SK-N-SH treated with all-trans-retinoic acid at 6 μM for 48 hours (cell line): Measurements from ENCODE around the gene LRMDA.

Experiments used
- ATAC-seq: fragments of 200-7000 bp; cut with Tn5 transposase; 3 replicates; pipeline ENCODE4 v1.9.1; 2020; ENCODE audit warnings: mild to moderate bottlenecking, moderate library complexity
- ARNTL ChIP-seq: fragments of 450-650 bp; formaldehyde crosslinking; IDR thresholded peaks from 2 replicates; pipeline ENCODE4 v1.5.0; 2020; ENCODE audit warnings: low read depth, mild to moderate bottlenecking, moderate library complexity, borderline replicate concordance
- BACH2 ChIP-seq: fragments of 250-450 bp; sonication (Bioruptor Pico); IDR thresholded peaks from 2 replicates; pipeline ENCODE4 v1.9.0; 2021; ENCODE audit warnings: mild to moderate bottlenecking, borderline replicate concordance
- CREB5 ChIP-seq: fragments of 250-450 bp; sonication (Bioruptor Pico); IDR thresholded peaks from 2 replicates; pipeline ENCODE4 v1.5.1; 2020; ENCODE audit warnings: low read depth, mild to moderate bottlenecking, moderate library complexity
- CSDC2 ChIP-seq: fragments of 250-450 bp; sonication (Bioruptor Pico); IDR thresholded peaks from 2 replicates; pipeline ENCODE4 v1.5.0; 2020; ENCODE audit warnings: mild to moderate bottlenecking, moderate library complexity
- CSRNP3 ChIP-seq: fragments of 250-450 bp; sonication (Bioruptor Pico); IDR thresholded peaks from 2 replicates; pipeline ENCODE4 v1.5.1; 2021; ENCODE audit warnings: mild to moderate bottlenecking, moderate library complexity
- GLIS3 ChIP-seq: fragments of 250-450 bp; sonication (Bioruptor Pico); IDR thresholded peaks from 2 replicates; pipeline ENCODE4 v1.5.0; 2020; ENCODE audit warnings: mild to moderate bottlenecking, moderate library complexity
- ISL1 ChIP-seq: fragments of 250-450 bp; sonication (Bioruptor Pico); IDR thresholded peaks from 2 replicates; pipeline ENCODE4 v2.1.2; 2022; ENCODE audit warnings: mild to moderate bottlenecking, moderate library complexity
- OSR1 ChIP-seq: fragments of 250-450 bp; sonication (Bioruptor Pico); IDR thresholded peaks from 2 replicates; pipeline ENCODE4 v1.8.0; 2022; ENCODE audit warnings: moderate library complexity, mild to moderate bottlenecking, inconsistent platforms
- PATZ1 ChIP-seq: fragments of 250-450 bp; sonication (Bioruptor Pico); IDR thresholded peaks from 2 replicates; pipeline ENCODE4 v1.8.0; 2020; ENCODE audit warnings: mild to moderate bottlenecking, moderate library complexity, borderline replicate concordance
- PPARA ChIP-seq: fragments of 250-450 bp; sonication (Bioruptor Pico); IDR thresholded peaks from 2 replicates; pipeline ENCODE4 v1.5.0; 2020; ENCODE audit warnings: mild to moderate bottlenecking, borderline replicate concordance
- RARB ChIP-seq: fragments of 250-450 bp; sonication (Bioruptor Pico); IDR thresholded peaks from 2 replicates; pipeline ENCODE4 v1.8.0; 2021; ENCODE audit warnings: mild to moderate bottlenecking, moderate library complexity
- SNAI2 ChIP-seq: fragments of 250-450 bp; sonication (Bioruptor Pico); IDR thresholded peaks from 2 replicates; pipeline ENCODE4 v1.5.0; 2020; ENCODE audit warnings: mild to moderate bottlenecking, moderate library complexity
- TCF4 ChIP-seq: fragments of 250-450 bp; sonication (Bioruptor Pico); IDR thresholded peaks from 2 replicates; pipeline ENCODE4 v1.8.0; 2021; ENCODE audit warnings: mild to moderate bottlenecking, moderate library complexity, borderline replicate concordance
- TOX ChIP-seq: fragments of 250-450 bp; sonication (Bioruptor Pico); IDR thresholded peaks from 2 replicates; pipeline ENCODE4 v1.8.0; 2021; ENCODE audit warnings: mild to moderate bottlenecking, moderate library complexity, borderline replicate concordance
- ZC3H10 ChIP-seq: fragments of 250-450 bp; sonication (Bioruptor Pico); IDR thresholded peaks from 2 replicates; pipeline ENCODE4 v1.5.1; 2021; ENCODE audit warnings: mild to moderate bottlenecking, moderate library complexity
- ZFP30 ChIP-seq: fragments of 450-650 bp; formaldehyde crosslinking; IDR thresholded peaks from 2 replicates; pipeline ENCODE4 v1.5.0; 2022; ENCODE audit warnings: mild to moderate bottlenecking, moderate library complexity
- ZNF565 ChIP-seq: fragments of 450-650 bp; formaldehyde crosslinking; conservative IDR thresholded peaks from 2 replicates; pipeline ENCODE4 v1.5.0; 2020; ENCODE audit warnings: low read depth, mild to moderate bottlenecking, moderate library complexity
- ZNF70 ChIP-seq: fragments of 450-650 bp; formaldehyde crosslinking; IDR thresholded peaks from 2 replicates; pipeline ENCODE4 v1.5.0; 2020; ENCODE audit warnings: mild to moderate bottlenecking, moderate library complexity
- ZNF8 ChIP-seq: fragments of 450-650 bp; formaldehyde crosslinking; IDR thresholded peaks from 2 replicates; pipeline ENCODE4 v1.5.0; 2020; ENCODE audit warnings: mild to moderate bottlenecking, moderate library complexity
- TF ChIP-seq, protein P1 (sequence below): fragments of 250-450 bp; sonication (Bioruptor Pico); IDR thresholded peaks from 2 replicates; pipeline ENCODE4 v1.5.0; 2020; ENCODE audit warnings: mild to moderate bottlenecking, moderate library complexity

The LRMDA gene

GRCh38 chr10:76342996-76343395 is 911.6 kb downstream of the LRMDA start:
- no peak for ATAC-seq
- TF ChIP-seq ZNF565 (CRISPR knock-in tag) (no peak), GLIS3 (no peak), ZFP30 (CRISPR knock-in tag) (no peak), BACH2 (no peak), RARB (no peak), TOX (CRISPR knock-in tag) (no peak), CSRNP3 (CRISPR knock-in tag) (no peak), ISL1 (CRISPR knock-in tag) (no peak)
- TF ChIP-seq, protein P1, sequence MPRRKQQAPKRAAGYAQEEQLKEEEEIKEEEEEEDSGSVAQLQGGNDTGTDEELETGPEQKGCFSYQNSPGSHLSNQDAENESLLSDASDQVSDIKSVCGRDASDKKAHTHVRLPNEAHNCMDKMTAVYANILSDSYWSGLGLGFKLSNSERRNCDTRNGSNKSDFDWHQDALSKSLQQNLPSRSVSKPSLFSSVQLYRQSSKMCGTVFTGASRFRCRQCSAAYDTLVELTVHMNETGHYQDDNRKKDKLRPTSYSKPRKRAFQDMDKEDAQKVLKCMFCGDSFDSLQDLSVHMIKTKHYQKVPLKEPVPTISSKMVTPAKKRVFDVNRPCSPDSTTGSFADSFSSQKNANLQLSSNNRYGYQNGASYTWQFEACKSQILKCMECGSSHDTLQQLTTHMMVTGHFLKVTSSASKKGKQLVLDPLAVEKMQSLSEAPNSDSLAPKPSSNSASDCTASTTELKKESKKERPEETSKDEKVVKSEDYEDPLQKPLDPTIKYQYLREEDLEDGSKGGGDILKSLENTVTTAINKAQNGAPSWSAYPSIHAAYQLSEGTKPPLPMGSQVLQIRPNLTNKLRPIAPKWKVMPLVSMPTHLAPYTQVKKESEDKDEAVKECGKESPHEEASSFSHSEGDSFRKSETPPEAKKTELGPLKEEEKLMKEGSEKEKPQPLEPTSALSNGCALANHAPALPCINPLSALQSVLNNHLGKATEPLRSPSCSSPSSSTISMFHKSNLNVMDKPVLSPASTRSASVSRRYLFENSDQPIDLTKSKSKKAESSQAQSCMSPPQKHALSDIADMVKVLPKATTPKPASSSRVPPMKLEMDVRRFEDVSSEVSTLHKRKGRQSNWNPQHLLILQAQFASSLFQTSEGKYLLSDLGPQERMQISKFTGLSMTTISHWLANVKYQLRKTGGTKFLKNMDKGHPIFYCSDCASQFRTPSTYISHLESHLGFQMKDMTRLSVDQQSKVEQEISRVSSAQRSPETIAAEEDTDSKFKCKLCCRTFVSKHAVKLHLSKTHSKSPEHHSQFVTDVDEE (CRISPR knock-in tag) = no peak
- TF ChIP-seq, all 23 proteins: peak for 0

DNA sequence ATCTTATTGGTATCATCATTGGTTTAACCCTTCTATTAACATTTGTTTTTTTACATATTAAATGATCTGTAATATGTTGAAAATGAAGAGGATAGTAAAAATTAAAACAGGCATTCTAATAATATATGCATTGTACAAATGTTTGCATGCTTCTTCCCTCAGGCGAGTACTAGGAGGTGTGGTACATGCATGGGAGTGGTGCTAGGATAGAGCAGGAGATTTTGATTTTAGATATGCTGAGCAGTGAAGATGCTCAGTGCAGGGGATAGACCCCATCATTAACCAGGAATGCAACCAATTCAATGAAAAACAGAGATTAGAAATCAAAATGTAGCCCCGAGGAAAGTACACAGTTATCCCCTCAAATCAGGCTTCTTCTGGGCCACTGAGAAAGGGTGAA is 916.4 kb downstream of the LRMDA start:
- no peak for ATAC-seq
- TF ChIP-seq BACH2 = no peak
- TF ChIP-seq ZNF8 (CRISPR knock-in tag) = no peak
- TF ChIP-seq CSRNP3 (CRISPR knock-in tag) = no peak
- no peak for TF ChIP-seq ZC3H10 (CRISPR knock-in tag)
- TF ChIP-seq GLIS3 = no peak
- no peak for TF ChIP-seq PPARA (CRISPR knock-in tag)
- TF ChIP-seq, all 23 proteins: peak for 0

DNA sequence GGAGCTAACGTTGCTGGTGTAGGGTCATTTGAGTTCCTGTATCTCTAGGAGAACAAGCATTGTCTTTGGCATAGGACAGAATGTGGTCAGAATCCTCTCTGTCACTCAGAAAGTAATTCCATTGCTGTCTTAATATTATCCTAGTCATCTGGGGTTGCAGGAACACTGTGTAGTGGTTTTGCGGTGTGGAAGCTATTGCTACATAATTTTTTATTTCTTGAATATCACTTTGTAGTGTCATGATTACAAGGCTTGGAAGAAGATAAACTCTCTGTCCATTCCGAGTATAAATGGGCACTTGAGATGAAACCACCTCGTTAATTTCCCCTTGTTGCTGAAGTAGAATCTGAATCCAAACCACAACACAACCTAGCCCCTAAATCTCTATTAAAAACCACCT is 919.2 kb downstream of the LRMDA start:
- no peak for TF ChIP-seq ZNF565 (CRISPR knock-in tag)
- no peak for ATAC-seq

- peak; percentile 25; the same call in 1 of the 2 replicates for TF ChIP-seq ISL1 (CRISPR knock-in tag)
- no peak for TF ChIP-seq ARNTL (CRISPR knock-in tag)
- peak; percentile 70 for ATAC-seq
Observed at GRCh38 chr10:76352300-76352699, 920.9 kb downstream of the LRMDA start.

DNA sequence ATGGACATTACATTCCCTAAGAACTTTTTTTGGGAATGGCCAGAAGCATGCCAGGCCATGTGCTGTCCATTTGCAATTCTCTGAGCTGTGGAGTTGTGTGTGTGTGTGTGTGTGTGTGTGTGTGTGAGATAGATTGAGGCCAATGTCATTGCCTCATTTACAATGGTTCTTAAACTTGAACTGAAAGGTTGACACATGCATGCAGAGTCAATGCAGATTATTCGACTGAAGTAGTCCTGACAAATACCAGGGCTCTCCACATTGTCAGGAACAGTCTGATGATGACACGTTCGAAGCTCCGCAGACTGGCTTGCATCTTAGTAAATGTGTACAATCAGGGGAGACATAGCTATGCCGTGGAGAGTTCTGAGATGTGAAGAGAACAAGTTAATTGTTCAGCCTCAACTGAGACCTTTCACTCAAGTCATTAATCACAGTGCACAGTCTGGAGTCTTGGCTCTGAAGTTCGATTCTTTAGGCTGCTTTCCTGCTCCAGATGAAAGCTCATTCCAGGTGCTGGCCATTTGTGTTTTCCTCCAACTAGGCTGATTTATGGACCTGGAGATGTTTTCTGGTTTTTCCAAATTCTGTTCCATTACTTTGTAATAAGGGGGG is 921.9 kb downstream of the LRMDA start:
- ATAC-seq = peak; percentile 86
- TF ChIP-seq ZNF565 (CRISPR knock-in tag) = no peak
- TF ChIP-seq ISL1 (CRISPR knock-in tag) = peak; percentile 82
- peak; percentile 72 for TF ChIP-seq ZC3H10 (CRISPR knock-in tag)
- TF ChIP-seq, protein P1 (CRISPR knock-in tag) = no peak
- TF ChIP-seq RARB = peak; percentile 88
- TF ChIP-seq ZNF70 (CRISPR knock-in tag) = no peak
- peak; percentile 21; the same call in 1 of the 2 replicates for TF ChIP-seq TCF4 (CRISPR knock-in tag)
- TF ChIP-seq GLIS3 = no peak
- peak; percentile 84; the same call in 1 of the 2 replicates for TF ChIP-seq OSR1
- TF ChIP-seq CSDC2 (CRISPR knock-in tag) = 0 out of 2 replicates have a peak, but pooled peaks have one; percentile 50
- no peak for TF ChIP-seq SNAI2
- peak; percentile 30; the same call in 1 of the 2 replicates for TF ChIP-seq PATZ1 (CRISPR knock-in tag)
- TF ChIP-seq TOX (CRISPR knock-in tag) = peak; percentile 95
- TF ChIP-seq CREB5 = no peak
- TF ChIP-seq, all 23 proteins: peak for 8
